GM18526 (cell line): Measurements from ENCODE around the gene CAPN14.

ENCODE experiments used
- POLR2A ChIP-seq: IDR thresholded peaks from 3 replicates; pipeline ENCODE4 v1.6.1; 2011; ENCODE audit not compliant: insufficient read length; ENCODE audit errors: extremely low read depth

Gene CAPN14, protein sequence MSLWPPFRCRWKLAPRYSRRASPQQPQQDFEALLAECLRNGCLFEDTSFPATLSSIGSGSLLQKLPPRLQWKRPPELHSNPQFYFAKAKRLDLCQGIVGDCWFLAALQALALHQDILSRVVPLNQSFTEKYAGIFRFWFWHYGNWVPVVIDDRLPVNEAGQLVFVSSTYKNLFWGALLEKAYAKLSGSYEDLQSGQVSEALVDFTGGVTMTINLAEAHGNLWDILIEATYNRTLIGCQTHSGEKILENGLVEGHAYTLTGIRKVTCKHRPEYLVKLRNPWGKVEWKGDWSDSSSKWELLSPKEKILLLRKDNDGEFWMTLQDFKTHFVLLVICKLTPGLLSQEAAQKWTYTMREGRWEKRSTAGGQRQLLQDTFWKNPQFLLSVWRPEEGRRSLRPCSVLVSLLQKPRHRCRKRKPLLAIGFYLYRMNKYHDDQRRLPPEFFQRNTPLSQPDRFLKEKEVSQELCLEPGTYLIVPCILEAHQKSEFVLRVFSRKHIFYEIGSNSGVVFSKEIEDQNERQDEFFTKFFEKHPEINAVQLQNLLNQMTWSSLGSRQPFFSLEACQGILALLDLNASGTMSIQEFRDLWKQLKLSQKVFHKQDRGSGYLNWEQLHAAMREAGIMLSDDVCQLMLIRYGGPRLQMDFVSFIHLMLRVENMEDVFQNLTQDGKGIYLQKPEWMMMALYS

DNA sequence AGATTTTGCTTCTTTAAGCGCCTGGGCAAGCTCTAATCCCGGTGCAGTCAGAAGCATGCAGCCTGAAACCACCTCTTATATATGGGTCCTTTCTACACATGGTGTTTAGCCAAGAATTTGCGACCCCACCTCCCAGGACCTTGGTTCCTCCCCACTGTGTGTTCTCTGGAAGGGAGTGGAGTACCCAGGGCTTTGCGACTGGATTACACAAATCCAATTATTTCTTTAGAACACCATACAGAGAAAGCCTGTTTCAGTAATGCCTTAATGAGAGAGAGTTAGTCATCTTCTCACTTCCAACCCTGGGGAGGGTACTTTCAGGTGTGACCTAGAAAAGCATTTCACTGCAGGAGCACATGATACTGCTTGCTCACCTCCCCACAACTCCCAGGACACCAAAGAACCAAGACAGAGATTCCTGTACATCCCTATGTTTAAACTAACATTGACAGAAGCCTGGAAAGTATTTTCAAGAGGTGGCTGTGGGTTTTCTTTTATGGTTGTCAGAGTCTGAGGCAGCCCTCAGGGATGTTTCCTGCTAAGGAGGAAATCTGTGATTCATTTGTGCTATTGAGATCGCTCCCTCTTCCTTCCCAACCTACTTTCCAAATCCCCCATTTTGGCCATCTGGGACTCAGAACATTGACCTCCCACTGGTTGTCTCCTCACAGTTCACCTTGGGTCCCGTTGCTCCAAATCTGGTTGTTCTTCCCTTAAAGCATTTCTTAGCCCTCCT lies at the start of gene CAPN14:
TSS of gene CAPN14 (minus strand) at position 51 of the 736 bp plus-strand sequence. CDS start 12,068 bp downstream, outside the sequence.
- TF ChIP-seq POLR2A = no peak

DNA sequence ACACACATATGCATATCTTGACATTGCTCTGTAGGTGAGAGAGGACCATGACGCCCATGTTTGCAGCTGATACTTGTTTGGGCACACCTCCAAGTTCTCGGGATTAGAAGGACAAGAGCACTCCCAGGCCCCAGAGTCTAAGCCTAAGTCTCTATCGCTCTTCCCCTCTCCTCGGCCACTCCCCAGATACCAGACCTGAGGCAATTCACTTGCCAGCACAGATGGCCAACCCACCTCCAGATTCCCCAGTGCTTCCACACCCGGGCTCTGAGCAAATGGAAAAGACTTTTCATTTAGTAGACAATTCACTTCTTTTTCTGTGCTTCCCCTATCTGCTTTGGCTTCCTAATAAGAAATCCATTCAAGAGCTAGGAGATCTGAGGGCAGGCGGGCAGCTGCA lies 49.5 kb upstream of the CAPN14 start:
- no peak for TF ChIP-seq POLR2A

DNA sequence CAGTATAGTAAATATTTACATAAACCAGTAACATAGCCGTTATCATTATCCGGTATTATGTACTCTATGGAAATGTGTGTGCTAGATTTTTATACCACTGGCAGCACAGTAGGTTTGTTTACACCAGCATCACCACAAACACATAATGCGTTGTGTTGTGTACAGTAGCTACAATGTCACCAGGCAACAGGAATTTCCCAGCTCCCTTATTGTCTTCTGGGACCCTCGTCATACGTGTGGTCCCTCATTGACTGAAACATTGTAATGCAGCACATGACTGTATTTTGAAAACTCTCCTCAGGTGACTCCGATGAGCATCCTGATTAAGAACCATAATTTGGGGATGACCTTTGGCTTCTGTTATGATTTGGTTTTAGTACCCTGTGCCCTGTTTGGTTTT lies 47.9 kb upstream of the CAPN14 start:
- TF ChIP-seq POLR2A = no peak

DNA sequence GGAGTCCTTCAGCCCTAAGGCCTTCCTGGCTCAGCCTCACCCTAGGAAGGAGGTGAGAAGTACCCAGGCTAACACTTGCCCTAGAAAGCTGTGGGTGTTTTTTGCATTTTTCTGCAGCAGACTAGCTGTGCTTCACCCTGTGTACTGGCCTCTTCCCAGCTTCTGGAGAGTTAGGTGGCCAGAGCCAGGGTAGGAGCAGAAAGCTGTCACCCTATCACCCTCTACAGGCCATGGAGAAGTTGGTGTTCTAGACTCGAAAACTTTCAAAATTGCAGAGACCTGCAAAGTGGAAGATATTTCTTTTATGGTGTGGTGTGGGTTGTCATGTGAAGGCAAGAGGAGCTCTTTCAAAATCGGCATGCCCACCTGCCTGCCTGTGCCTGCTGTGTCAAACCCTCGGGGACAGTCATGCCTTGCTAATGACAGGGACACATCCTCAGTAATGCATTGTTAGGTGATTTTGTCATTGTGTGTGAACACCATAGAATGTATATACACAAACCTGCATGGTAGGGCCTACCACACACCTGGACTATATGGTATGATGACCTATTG lies 46.4 kb upstream of the CAPN14 start:
- TF ChIP-seq POLR2A = no peak

- TF ChIP-seq POLR2A = no peak
Measured at GRCh38 chr2:31260870-31261269, 43.6 kb upstream of the CAPN14 start.

DNA sequence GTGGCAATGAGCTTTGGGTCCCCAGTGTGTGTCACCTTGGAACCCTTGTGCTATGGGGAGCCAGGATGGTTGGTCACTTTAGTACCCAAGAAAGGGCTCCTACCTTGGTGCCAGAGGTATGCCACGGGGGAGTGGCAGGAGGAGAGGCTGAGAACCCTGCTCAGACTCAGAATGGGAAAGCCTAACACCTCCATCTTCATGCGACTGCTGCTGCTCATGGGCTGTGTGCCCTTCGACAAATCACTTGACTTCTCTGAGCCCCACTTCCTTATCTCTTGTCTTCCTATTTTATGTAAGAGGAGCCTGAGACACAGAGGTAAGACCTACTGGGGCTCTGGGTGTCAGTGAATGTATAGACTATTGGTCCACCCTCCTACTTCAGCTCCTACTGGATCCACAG lies 41.8 kb upstream of the CAPN14 start:
- no peak for TF ChIP-seq POLR2A

GRCh38 chr2:31258351-31258750 lies 41.0 kb upstream of the CAPN14 start:
- TF ChIP-seq POLR2A = no peak

DNA sequence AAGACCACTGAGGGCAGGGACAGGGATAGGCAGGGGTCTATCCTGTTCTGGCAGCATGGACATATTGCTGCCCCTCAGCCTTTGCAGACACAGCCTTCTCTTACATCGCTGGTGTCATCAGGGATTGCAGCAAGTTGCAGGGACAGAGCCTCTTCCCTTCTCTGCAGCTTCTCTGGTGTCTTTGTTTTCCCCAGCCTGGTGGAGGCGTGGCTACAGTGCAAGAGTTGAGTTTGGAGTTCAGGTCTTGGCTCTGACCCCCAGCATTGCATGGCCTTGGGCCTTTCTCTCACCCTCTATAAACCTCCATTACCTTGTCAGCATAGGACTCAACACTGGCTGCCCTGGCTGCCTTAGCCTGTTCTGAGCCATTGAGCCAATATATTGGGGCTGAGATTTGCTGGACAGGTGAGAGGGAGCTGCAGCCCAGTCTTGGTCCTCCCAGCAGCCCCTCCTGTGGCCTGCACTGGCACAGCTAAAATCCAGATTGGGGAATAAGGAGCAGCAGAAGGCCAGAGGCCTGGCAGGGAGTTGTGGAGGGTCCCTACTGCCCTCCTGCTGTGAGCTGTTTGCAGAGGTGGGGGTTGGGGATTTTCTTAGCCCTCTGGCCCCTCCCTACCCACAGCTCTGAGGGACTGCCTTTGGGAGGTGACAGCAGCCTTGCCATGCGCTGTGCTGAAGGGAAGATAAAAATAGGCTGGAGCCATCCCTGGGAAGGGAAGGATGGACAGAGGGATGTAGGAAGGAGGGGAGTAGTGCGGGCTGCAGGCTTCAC lies 39.5 kb upstream of the CAPN14 start:
- TF ChIP-seq POLR2A = no peak

DNA sequence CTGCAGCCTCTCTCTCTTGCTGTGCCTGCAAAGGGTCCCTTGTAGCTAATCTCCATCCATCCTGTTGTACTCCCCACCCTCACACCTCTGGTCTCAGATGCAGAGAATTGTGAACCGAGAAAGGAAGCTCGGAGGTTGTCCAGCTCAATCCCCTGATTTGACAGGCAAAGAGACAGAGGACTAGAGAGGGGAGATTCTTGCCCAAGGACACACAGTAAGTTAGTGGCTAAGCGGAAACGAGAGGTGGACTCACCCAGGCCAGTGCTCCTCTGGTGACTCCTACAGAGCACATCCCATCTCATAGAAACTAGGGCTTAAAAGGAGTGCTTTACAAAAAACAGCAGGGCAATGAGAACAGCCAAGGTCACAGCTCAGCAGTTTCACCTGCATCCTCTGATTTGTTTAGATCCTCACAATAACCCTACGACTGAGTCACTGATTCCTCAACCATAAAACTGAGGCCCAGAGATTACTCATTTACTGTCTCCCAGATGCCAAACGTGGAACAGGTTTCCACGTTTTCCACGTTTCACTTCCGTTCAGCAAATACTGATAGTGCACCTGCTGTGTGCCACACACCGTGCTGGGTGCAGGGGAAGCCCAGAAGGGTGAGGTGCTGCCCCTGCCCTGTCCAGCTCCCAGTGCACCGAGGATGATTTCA lies 38.7 kb upstream of the CAPN14 start:
- TF ChIP-seq POLR2A = no peak

DNA sequence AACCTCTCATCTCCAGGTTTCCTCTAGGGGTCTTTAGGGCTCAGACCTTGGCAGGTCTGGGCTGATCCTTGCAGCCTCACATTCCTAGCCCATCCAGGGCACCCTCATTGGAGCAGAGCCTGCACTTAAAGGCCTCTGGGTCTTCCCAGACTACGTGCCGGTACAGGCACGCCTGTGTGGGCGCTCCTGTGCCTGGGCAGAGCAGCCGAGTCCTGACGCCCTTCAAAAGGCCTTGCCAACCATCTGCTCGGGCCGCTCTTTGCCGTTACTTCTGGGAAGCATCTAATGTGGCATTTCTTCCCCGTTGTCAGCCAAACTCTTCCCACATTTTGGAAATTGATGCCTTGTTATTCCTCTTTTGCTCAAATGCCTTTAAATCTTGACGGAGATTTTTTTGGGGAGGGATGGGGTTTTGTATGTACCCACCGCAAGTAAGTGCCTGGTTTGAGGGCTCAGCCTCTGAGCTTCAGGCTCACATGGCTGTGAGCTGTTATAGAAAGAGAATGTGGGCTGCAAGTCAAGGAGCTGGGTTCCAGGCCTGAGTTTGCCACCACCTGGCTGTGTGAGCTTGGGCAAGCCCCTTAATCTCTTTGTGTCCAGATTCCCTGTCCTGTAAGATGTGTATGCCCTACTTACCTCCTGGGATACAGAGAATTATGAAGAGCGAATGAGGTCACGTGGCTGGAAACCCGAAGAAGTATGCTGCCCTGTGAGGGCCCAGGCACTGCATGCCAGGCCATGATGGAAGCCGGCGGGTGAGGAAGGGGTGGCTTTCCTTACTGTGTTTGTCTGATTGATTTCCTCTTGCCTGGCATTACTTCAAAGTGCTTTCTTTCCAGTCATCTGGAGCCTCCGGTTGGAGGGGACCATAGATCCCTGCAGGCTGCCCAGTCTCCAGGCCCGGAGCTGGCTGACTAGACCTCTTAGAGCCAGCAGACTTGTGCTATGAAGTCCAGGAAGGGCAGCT lies 37.2 kb upstream of the CAPN14 start:
- TF ChIP-seq POLR2A = no peak

- TF ChIP-seq POLR2A = no peak
Measured at GRCh38 chr2:31253356-31254131, 36.2 kb upstream of the CAPN14 start.

DNA sequence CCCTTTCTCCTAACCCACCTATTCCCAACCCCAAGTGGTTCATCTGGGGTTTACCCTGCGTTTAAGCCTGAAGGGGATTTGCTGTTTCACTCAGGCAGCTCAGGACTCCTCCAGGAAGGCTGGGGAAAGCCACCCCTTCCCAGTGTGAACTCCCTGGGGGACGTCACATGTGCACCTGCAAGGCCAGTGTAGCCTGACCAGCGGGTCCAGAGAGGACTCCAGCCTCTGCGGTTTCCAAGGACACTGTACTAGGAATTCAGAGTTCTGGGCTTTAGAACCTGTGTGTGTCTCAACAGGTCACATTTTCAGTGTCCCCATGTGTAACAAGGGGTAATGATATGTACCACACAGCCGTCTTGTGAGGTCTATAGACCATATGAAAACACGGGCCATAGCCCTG lies 34.5 kb upstream of the CAPN14 start:
- no peak for TF ChIP-seq POLR2A
